ENCODE results near the gene HDHD2. TPM values are rescaled to one million over a fixed set of nuclear protein-coding genes. Genes with fewer than 3 reads are reported as not detected.

HDHD2 gene
- total RNA-seq, 1 donor from 2014 or later = 12.6 TPM

GRCh38 chr18:47143153-47143552 lies 7.1 kb downstream of the HDHD2 start:
- no peak for TF ChIP-seq CTCF (IDR thresholded peaks at IDR 0.05; ENCODE audit: insufficient read depth, low read length, severe bottlenecking)
- DNase-seq (ENCODE audit: low read depth) (no peak), FAIRE-seq (no peak)
- H3K27me3 ChIP-seq (ENCODE audit: control insufficient read depth, insufficient read depth, low read length) = no peaks in the 10 kb centered on the region
- H3K36me3 ChIP-seq (ENCODE audit: control insufficient read depth, insufficient read depth, low read length) = no peaks in the 10 kb centered on the region
- no peak overlapping the region for H3K4me3 ChIP-seq (ENCODE audit: low read depth, low read length)

- Histone ChIP-seq H3K27me3 (ENCODE audit: control insufficient read depth, insufficient read depth, low read length) (no peaks in the 10 kb centered on the region), H3K36me3 (ENCODE audit: control insufficient read depth, insufficient read depth, low read length) (no peaks in the 10 kb centered on the region), H3K4me3 (ENCODE audit: low read depth, low read length) (no peak overlapping the region)
- TF ChIP-seq CTCF (IDR thresholded peaks at IDR 0.05; ENCODE audit: insufficient read depth, low read length, severe bottlenecking) = no peak
- DNase-seq (ENCODE audit: low read depth) (no peak), FAIRE-seq (no peak)
Measured at GRCh38 chr18:47141289-47141688, 9.0 kb downstream of the HDHD2 start.

GRCh38 chr18:47121146-47121545 lies 29.2 kb downstream of the HDHD2 start:
- Histone ChIP-seq H3K27me3 (ENCODE audit: control insufficient read depth, insufficient read depth, low read length) (no peaks in the 10 kb centered on the region), H3K36me3 (ENCODE audit: control insufficient read depth, insufficient read depth, low read length) (no peaks in the 10 kb centered on the region), H3K4me3 (ENCODE audit: low read depth, low read length) (no peak overlapping the region)
- no peak for TF ChIP-seq CTCF (IDR thresholded peaks at IDR 0.05; ENCODE audit: insufficient read depth, low read length, severe bottlenecking)
- DNase-seq (ENCODE audit: low read depth) (no peak), FAIRE-seq (no peak)

GRCh38 chr18:47120428-47120827 lies 29.9 kb downstream of the HDHD2 start:
- no peak overlapping the region for H3K4me3 ChIP-seq (ENCODE audit: low read depth, low read length)
- DNase-seq (ENCODE audit: low read depth) (no peak), FAIRE-seq (no peak)
- H3K36me3 ChIP-seq (ENCODE audit: control insufficient read depth, insufficient read depth, low read length) = no peaks in the 10 kb centered on the region
- no peak for TF ChIP-seq CTCF (IDR thresholded peaks at IDR 0.05; ENCODE audit: insufficient read depth, low read length, severe bottlenecking)
- H3K27me3 ChIP-seq (ENCODE audit: control insufficient read depth, insufficient read depth, low read length) = no peaks in the 10 kb centered on the region

GRCh38 chr18:47118981-47119380 lies 31.3 kb downstream of the HDHD2 start:
- no peak overlapping the region for H3K4me3 ChIP-seq (ENCODE audit: low read depth, low read length)
- TF ChIP-seq CTCF (IDR thresholded peaks at IDR 0.05; ENCODE audit: insufficient read depth, low read length, severe bottlenecking) = no peak
- FAIRE-seq (no peak), DNase-seq (ENCODE audit: low read depth) (no peak)
- no peaks in the 10 kb centered on the region for H3K27me3 ChIP-seq (ENCODE audit: control insufficient read depth, insufficient read depth, low read length)
- H3K36me3 ChIP-seq (ENCODE audit: control insufficient read depth, insufficient read depth, low read length) = peaks cover 3% of the 10 kb centered on the region

- Histone ChIP-seq H3K4me3 (ENCODE audit: low read depth, low read length) (no peak overlapping the region), H3K27me3 (ENCODE audit: control insufficient read depth, insufficient read depth, low read length) (no peaks in the 10 kb centered on the region), H3K36me3 (ENCODE audit: control insufficient read depth, insufficient read depth, low read length) (peaks cover 6% of the 10 kb centered on the region)
- no peak for TF ChIP-seq CTCF (IDR thresholded peaks at IDR 0.05; ENCODE audit: insufficient read depth, low read length, severe bottlenecking)
- FAIRE-seq (no peak), DNase-seq (ENCODE audit: low read depth) (no peak)
Measured at GRCh38 chr18:47115205-47115604, 35.1 kb downstream of the HDHD2 start.
